ENCODE results near the gene RUSC1. TPM values are rescaled to one million over a fixed set of nuclear protein-coding genes. Genes with fewer than 3 reads are reported as not detected.

RUSC1 gene
- total RNA-seq, 1 experiment from 2014 or later: 69.2 TPM

DNA sequence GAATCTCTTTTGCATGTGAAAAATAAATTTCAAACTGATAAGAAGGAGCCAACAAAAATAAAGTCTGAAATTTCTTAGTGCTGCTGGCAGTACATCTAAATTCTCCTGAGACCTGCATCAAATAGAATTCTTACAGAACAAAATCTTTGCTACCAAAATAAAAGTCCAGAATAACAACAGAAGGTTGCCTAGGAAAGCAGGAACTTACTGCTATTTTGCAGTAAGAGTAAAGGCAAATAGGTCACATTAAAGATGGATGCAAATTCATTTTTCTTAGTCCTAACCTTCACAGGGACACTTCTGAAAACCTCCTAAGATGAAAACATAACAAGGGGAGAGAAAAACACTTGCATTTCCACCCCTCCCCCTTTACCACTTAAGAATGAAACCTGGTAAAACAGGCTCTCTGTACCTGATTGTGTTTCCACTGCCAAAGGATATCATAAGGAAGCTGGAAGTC lies 59.0 kb downstream of the RUSC1 start:
- CTCF ChIA-PET: no interaction called here
- Histone ChIP-seq H3K36me3 (ENCODE audit: control insufficient read depth in 1 of 2, insufficient read depth in 2 of 2, low read length in 2 of 2) (peaks cover 11 to 19% of the 10 kb centered on the region in 2 experiments; a peak in 3 of 4 replicates), H3K4me1 (ENCODE audit: control insufficient read depth in 1 of 2, insufficient read depth in 2 of 2, low read length in 2 of 2) (no peaks in the 10 kb centered on the region), H3K27me3 (ENCODE audit: insufficient read depth, low read length) (no peaks in the 10 kb centered on the region), H3K9me3 (ENCODE audit: control insufficient read depth in 1 of 2, insufficient read depth in 1 of 2, low read depth in 1 of 2, low read length in 2 of 2) (no peaks in the 10 kb centered on the region), H3K9ac (ENCODE audit: low read length) (no peak overlapping the region), H3K4me3 (replicated peaks in 1 of 2; ENCODE audit: low read depth in 1 of 2, low read length in 2 of 2) (no peak overlapping the region), H2AFZ (ENCODE audit: low read depth, low read length, poor library complexity, severe bottlenecking) (no peak overlapping the region), H3K79me2 (ENCODE audit: insufficient read depth, low read length) (no peaks in the 10 kb centered on the region), H3K27ac (ENCODE audit: low read depth, low read length) (no peak overlapping the region), H4K20me1 (ENCODE audit: insufficient read depth) (no peaks in the 10 kb centered on the region), H3K4me2 (ENCODE audit: low read length) (no peak overlapping the region), H3K9me2 (ENCODE audit: insufficient read depth) (no peaks in the 10 kb centered on the region)
- no peak for DNase-seq (ENCODE audit: low read depth, low spot score)
- POLR2A ChIA-PET: interaction anchor here (0.6 kb wide), 1 partner anchor 57 kb away, joined by 3 read pairs; no protein-coding TSS in a partner anchor
- no peak for ATAC-seq
- BruUV-seq (replicated peaks): no TSS peak
- intact Hi-C loops (cut with micrococcal nuclease): no loop called here
- TF ChIP-seq, protein P1, sequence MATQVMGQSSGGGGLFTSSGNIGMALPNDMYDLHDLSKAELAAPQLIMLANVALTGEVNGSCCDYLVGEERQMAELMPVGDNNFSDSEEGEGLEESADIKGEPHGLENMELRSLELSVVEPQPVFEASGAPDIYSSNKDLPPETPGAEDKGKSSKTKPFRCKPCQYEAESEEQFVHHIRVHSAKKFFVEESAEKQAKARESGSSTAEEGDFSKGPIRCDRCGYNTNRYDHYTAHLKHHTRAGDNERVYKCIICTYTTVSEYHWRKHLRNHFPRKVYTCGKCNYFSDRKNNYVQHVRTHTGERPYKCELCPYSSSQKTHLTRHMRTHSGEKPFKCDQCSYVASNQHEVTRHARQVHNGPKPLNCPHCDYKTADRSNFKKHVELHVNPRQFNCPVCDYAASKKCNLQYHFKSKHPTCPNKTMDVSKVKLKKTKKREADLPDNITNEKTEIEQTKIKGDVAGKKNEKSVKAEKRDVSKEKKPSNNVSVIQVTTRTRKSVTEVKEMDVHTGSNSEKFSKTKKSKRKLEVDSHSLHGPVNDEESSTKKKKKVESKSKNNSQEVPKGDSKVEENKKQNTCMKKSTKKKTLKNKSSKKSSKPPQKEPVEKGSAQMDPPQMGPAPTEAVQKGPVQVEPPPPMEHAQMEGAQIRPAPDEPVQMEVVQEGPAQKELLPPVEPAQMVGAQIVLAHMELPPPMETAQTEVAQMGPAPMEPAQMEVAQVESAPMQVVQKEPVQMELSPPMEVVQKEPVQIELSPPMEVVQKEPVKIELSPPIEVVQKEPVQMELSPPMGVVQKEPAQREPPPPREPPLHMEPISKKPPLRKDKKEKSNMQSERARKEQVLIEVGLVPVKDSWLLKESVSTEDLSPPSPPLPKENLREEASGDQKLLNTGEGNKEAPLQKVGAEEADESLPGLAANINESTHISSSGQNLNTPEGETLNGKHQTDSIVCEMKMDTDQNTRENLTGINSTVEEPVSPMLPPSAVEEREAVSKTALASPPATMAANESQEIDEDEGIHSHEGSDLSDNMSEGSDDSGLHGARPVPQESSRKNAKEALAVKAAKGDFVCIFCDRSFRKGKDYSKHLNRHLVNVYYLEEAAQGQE (IDR thresholded peaks at IDR 0.05; ENCODE audit: low read depth): no peak
- TF ChIP-seq RAD21 (IDR thresholded peaks at IDR 0.05; ENCODE audit: low read depth) (no peak), ZFX (IDR thresholded peaks at IDR 0.05) (no peak), MAX (IDR thresholded peaks at IDR 0.05) (no peak), EZH2phosphoT487 (IDR thresholded peaks at IDR 0.05; ENCODE audit: borderline replicate concordance) (no peak), FOSL1 (IDR thresholded peaks at IDR 0.05; ENCODE audit: low read depth) (no peak)
- RAD21 ChIA-PET (ENCODE audit: low non-redundant PET in 1 of 2, low total read pairs in 2 of 2, uncharacterized antibody in 2 of 2, unreplicated experiment in 2 of 2): no interaction called here

MicroRNAs within 50 kb of the gene (microRNA counts, 767-probe panel; counts per million panel counts)
- microRNA hsa-miR-555: not detected

Small RNAs within 50 kb of the gene (microRNA-seq; reads per million reads assigned to microRNA genes)
- not detected for gene MIR555 (ENCODE audit: borderline number of aligned reads)

Other genes with a start within 250 kb of the RUSC1 start
- 20.4 TPM for gene EFNA3, start 242.1 kb upstream of the RUSC1 start, total RNA-seq (2021; ENCODE audit: unreplicated experiment)
- 19.7 TPM for gene EFNA1, start 193.0 kb upstream of the RUSC1 start, total RNA-seq (2021; ENCODE audit: unreplicated experiment)
- 49.9 TPM for gene SLC50A1, start 185.0 kb upstream of the RUSC1 start, total RNA-seq (2021; ENCODE audit: unreplicated experiment)
- gene DPM3, start 180.4 kb upstream of the RUSC1 start, total RNA-seq (2021; ENCODE audit: unreplicated experiment): 113 TPM
- 143 TPM for gene KRTCAP2, start 147.6 kb upstream of the RUSC1 start, total RNA-seq (2021; ENCODE audit: unreplicated experiment)
- gene TRIM46, start 147.0 kb upstream of the RUSC1 start, total RNA-seq (2021; ENCODE audit: unreplicated experiment): 3.8 TPM
- 15.9 TPM for gene THBS3, start 113.0 kb upstream of the RUSC1 start, total RNA-seq (2021; ENCODE audit: unreplicated experiment)
- gene MTX1, start 112.2 kb upstream of the RUSC1 start, total RNA-seq (2021; ENCODE audit: unreplicated experiment): 69.1 TPM
- 69.9 TPM for gene ENTREP3, start 65.4 kb upstream of the RUSC1 start, total RNA-seq (2021; ENCODE audit: unreplicated experiment)
- gene SCAMP3, start 58.5 kb upstream of the RUSC1 start, total RNA-seq (2021; ENCODE audit: unreplicated experiment): 64.2 TPM
- gene CLK2, start 47.4 kb upstream of the RUSC1 start, total RNA-seq (2021; ENCODE audit: unreplicated experiment): 72.6 TPM
- gene HCN3, start 43.4 kb upstream of the RUSC1 start, total RNA-seq (2021; ENCODE audit: unreplicated experiment): 8.5 TPM
- 0.17 TPM for gene PKLR, start 19.5 kb upstream of the RUSC1 start, total RNA-seq (2021; ENCODE audit: unreplicated experiment)
- 269 TPM for gene FDPS, start 12.0 kb upstream of the RUSC1 start, total RNA-seq (2021; ENCODE audit: unreplicated experiment)
- gene ASH1L, start 241.9 kb downstream of the RUSC1 start, total RNA-seq (2021; ENCODE audit: unreplicated experiment): 30.5 TPM

Measured in HCT116 (cell line).